Measurements from ENCODE around the gene KCNN3.

Gene KCNN3

DNA sequence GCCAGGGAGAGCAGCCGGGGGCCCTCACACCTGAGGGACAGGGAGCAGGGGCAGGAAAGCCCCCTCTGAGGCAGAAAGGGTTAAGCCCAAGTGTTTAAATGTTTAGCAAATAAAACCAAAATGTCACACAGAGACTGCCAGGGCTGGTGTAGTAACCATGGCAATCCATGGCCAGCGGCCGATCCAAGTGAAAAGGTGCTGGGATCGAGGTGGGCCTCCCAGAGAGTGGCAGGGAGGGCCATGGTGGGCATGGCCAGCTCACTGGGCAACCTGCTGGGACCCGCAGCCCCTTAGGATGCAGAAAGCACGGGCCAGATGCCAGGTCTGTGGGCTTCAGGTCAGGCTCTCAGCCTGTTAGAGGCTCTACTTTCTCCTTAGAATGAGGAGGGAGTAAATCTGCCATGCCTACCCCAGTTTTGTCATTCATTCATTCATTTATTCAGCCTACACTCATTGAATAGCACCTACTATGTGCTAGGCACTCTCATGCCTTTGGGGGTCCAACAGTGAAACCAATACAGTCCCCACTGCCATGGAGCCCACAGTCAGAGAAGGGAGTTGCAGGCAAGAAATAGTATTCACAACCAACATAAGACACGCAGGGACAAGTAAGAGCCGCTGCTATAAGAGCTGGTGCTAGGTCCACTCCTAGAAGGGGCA lies 56.1 kb downstream of the KCNN3 start:
- DNase-seq (ENCODE audit: low read depth) = no peak

DNA sequence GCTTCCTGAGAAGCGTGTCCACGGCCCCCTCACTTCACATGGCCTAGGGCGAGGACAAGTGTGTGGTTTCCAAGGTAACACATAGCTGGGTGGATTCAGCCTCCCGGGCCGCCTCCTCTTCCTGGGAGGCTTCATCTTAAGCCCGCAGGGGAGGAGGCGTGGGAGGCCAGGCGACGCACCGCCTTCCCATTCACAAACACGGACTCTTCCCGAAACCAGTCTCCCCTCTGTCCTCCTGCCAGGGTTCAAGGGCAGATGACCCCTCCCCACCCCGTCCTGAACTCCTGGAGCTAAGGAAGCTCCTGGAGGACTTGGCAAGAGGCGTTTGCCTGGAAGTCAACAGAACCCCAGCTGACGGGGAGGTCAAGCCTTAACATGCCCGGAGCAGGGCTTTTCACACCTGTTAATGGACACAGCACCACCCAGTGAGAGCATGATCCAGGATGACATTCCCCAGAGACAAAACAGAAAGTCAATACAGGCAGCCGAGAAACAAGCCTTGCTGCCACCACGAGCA lies 56.7 kb downstream of the KCNN3 start:
- no peak for DNase-seq (ENCODE audit: low read depth)

DNA sequence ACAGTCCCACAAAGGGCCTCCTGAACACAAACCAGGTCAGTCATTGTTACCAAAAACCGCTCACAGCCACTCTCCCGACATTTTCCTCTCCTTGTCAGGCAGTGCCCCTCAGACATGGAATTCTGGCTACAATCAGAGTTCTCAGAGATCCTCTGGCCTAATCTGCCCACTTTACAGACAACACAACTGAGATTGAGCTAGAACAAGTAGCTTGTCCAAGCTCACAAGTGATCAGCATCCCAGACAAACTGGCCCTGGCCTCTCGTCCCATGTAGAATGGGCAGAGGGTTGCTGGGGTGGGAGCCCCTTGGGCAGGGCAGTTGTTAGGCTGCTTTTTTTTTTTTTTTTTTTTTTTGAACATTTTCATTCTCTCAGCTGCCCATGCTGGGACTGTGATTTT lies 57.2 kb downstream of the KCNN3 start:
- no peak for DNase-seq (ENCODE audit: low read depth)

DNA sequence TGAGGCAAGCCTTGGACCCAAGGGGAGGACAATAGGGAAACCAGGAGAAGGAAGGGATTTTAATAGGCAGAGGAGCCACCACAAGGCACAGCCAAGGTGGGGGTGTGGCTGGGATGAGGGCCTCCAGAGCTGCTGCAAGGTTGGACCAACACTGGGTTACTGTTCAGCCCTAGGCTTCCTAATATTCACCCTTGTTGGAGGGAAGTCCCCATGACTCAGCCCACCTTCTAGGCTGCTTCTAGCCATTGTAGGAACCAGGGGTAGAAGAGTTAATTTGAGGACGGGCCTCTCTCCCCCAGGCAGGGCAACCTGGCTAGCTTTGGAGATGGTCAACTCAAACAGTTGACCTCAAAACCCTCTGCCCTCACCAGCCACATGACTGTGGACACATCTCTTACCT lies 59.5 kb downstream of the KCNN3 start:
- no peak for DNase-seq (ENCODE audit: low read depth)

DNA sequence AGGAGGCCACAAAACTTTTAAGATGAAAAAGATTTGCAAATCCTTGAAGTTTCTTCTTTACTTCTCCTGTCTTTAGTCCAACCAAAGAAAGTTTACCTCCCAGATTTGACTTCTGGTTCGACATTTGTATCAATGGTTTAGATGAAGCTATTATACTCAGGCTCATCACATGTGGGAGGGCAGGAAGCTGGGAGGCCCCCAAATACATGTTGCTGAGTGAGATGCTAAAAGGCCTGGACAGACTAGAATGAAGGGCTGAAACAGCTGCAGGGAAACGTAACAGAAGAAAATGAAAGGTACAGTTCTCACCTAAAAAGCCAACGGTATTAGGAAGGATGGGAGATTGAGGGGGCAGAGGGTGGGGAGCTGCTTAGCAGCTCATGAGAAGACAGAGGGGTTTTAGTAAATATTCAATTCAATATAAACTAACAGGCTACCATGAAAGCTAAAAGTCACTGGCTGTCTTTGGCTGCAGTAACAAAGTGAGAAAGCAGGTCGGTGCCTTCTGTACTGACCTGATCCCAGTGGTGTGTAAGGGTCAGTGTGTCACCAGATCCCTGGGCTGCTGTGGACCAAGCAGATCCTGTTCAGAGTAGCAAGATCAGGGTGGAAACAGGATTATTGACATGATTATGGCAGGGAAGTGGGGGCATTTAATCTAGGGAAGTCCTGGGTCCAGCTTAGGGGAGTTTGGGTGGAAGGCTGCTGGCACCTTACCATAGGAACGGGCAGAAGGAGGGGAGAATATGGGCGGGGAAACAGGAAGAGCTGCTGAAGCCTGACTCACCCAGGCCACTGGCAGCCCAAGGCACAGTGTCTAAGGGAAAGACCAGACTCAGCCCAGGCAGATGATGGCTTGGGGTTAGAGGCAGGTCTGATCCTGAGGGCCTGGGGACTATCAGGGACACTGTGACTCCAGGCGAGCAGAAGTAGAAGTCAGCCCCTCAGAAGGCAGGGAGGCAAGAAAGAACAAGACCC lies 60.4 kb downstream of the KCNN3 start:
- no peak for DNase-seq (ENCODE audit: low read depth)

DNA sequence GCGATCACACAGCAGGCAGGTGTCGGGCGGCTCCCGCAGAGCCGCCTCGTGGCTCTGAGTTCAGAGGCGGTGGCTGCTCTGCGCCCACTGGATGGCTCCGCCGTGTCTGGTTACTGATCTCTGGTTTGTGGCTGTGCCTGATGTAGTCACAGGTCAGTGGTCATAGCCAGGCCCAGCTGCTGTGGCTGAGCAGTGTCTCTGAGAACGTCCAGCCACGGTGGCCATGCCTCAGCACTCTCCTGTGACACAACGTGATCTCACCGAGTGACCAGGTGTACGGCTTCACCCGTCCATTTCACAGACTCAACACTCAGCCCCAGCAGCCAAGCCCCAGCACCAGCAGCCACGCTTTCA lies 61.2 kb downstream of the KCNN3 start:
- DNase-seq (ENCODE audit: low read depth) = no peak

DNA sequence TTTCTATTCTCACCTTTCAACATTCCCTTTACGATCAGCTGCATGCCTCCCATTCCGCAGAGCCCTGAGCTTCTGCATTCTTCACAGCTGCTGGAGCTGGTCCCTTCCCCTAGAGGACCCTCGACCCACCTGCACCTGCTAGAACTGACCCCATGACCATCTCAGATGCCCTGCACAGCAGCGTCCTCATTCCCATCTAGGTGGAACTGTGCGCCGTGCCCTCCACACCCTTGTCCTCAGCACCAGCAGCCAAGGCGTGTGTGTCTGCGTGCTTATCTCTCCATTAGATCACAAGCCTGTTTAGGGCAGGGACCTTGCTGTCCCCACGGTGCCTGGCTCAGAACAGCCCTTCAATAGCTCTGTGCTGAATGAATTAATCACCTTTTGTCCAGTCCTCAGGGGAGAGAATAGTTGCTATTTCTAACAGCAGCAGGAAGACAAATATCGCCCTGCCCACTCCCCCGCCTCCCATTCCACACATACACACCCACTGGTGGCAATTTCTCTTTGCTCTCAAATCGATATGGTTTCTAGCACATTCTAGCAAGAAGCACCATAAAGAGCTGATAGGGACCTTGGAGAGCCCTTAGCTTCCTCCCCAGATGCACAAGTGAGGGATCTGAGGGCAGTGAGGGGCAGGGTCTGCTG lies 61.7 kb downstream of the KCNN3 start:
- no peak for DNase-seq (ENCODE audit: low read depth)

DNA sequence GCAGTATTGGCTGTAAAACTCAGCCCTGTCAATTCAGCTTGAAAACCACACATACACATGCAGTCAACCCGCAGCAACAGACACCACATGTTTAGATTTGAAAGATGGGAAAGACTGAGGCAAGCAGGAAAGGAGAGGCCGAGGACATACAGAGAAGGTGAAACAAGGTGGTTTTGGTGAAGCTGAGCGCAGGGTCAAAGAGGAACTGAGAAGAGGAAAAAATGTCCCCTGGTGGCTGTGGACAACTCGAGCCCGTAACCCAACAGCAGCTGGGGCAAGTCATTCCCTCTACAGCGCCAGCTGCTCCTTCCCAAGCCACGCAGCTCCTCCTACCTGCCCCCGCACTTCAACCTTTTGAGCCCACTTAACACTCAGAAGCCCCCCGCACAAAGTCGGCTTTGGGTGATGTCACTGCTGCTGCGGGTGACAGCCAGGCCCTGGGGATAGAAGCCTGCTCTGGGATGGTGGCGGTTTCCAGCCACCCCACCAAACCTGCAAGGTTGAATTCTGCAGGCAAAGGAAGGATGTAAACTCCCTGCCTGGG lies 63.0 kb downstream of the KCNN3 start:
- DNase-seq (ENCODE audit: low read depth) = no peak

DNA sequence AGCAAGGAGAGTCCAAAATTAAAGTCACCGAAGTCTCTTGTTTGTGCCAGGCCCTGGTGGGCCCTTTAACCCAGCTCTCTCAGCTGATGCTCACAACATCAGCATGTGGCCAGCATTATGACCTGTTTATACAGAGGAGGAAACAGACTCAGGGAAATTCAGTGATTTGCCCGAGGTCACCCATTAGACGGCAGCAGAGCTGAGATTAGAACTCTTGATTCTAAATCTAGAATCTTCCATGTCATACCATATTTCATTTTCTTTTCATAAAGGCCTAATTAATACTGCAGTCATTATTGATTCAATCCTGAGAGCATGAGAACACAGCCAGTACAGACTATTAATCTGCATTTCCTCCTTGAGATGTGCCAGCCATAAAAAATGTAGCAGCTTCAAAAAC lies 63.7 kb downstream of the KCNN3 start:
- DNase-seq (ENCODE audit: low read depth) = no peak

DNA sequence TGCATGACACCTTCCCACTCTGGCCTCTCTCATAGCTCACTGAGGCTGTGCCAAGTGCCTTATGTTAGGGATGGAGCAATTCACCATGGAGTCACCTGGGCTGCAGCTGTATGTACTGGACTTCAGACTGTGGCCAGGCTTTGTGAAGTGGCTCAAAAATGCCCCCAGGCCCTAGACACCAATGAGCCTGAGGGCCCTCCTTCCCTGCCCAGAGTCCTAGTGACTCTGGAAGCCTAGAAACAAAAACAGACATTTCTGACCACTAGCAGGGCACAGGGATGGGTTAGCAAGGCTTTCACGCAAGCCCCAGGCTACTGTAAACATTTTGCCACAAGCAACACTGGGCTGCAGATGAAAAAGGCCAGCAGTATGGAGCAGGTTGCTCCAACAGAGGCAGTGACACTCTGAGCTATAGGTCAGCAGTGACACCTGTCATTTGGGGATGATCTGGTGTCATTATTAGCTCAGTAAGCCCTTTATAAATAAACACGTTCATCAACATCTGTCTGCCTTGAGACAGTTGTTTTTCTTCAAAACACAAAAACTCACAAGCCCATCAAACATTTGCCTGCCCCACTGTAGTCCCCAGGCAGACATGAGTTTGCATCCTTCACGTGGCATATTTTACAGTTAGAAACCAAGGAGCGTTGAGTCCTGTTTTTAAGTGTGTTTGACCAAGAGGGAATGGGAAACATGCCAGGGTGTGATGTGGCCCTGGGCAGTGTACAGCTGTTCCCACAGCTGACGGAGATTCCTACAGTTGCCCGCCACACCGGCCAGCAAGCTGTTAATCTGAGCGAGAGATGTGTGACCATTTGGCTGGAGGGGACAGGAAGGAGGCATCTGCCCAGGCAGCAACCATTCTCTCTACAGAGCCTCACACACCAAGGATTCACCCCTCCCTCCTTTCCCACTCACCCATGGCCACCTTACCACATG lies 66.8 kb downstream of the KCNN3 start:
- DNase-seq (ENCODE audit: low read depth) = no peak

DNA sequence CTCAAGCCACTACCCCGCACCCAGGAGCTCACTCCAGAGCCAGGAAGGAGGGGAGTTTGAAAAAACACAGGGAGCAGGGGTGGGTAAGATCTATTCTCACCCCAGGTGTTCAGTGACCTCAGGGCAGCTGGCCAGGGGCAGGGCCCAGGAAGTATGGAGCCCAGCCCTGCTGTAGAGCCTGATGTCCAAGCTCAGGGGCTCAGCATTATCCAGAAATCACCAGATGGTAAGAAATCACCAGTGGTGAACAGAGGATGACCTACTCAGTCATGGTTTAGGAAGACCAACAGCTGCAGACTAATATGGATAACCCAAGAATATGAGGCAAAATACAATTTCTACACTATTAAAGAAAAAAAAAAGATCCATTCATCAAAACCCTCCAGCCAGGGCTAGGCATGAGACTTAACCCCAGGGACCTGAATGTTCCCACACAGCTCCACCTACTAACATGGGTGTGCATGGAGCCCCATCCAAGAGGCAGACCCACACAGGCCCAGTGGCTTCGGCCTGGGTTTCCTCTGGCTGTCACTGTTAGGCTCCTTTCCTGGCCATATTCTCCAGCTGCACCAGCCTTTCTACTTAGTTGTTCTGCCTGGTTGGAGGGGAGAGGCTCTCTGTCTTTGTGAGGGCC lies 67.6 kb downstream of the KCNN3 start:
- DNase-seq (ENCODE audit: low read depth) = no peak

DNA sequence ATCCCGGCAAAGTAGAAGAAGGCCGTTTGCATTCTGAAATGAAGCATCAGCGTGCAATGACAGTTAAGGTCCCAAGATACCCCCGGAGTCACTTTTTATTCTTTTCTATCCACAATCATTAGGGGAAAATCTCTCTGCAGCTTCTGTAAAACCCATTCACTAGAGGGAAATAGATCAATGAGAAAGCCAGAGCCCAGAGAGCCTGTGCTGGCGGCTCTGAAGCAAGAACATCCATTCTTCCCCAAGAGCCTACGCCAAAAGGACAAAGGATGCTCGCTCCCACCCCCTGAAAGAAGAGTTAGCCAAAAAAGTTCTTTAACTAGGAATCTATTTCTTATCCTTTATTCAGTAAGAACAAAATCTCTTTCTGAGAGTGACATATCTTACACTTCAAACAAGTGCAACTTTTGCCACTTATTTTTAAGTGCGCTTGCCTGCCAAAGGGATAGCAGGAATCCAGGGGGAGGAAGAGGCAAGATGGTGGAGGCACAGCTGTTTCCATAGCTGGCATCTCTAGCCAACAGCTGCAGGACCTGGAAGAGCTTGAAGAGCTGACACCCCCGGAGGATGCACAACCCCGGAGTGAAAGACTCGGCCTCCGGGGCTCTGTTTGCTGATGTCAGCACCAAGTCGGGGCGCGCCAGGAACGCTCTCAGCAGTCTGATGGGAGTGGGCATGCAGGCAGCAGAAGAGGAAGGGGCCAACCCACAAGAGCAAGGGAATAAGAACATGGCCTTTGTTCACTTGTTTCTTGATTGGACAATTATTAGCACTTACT lies 68.7 kb downstream of the KCNN3 start:
- DNase-seq (ENCODE audit: low read depth) = no peak

DNA sequence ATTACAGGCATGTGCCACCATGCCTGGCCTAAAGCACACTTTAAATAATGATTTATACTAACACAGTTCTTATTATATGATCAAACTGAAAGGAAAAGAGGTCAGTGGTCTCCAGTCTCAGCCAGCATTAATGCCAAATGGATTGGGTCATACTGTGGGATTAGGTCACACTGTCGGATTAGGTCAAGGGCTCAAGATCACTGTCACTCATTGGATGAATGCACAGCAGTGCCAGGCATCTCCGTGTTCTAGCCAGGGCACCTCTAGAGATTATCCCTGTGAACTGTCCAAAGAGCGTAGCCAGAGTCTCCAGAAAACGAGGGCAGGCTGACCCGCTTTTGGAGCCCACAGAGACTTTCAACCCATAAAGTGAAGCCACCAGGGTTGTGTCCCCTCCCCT lies 70.9 kb downstream of the KCNN3 start:
- no peak for DNase-seq (ENCODE audit: low read depth)

DNA sequence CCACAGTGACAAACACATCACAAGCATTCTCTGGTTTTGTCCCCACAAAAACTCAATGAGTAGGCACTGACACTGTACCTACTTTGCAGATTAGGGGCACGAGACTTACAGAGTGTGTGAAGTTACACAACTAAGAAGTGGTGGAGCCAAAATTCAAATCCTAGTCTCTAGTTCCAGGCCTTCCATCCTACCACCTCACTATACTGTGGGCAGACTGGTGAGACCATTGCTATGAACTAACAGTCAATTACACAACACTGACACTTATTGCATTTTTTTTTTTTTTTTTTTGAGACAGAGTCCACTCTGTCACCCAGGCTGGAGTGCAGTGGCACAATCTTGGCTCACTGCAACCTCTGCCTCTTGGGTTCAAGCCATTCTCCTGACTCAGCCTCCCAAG lies 71.4 kb downstream of the KCNN3 start:
- DNase-seq (ENCODE audit: low read depth) = no peak

DNA sequence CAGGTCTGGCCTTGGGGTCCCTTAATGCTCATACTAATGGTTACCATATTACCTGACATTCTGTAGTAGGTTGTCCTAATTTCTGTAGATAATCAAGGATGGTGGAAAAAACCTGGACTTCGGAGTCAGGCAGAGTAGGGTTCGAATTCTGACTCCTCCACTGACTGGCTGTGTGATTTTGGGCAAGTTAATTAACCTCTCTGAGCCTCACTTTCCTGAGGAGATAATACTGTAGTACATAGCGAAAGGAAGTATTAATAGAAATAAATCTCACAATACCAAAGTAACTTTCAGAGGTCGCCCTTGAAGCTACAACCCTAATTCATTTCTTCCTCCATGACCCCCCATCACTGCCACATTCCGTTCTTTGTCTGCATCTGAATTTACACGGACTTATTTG lies 72.9 kb downstream of the KCNN3 start:
- DNase-seq (ENCODE audit: low read depth) = no peak

DNA sequence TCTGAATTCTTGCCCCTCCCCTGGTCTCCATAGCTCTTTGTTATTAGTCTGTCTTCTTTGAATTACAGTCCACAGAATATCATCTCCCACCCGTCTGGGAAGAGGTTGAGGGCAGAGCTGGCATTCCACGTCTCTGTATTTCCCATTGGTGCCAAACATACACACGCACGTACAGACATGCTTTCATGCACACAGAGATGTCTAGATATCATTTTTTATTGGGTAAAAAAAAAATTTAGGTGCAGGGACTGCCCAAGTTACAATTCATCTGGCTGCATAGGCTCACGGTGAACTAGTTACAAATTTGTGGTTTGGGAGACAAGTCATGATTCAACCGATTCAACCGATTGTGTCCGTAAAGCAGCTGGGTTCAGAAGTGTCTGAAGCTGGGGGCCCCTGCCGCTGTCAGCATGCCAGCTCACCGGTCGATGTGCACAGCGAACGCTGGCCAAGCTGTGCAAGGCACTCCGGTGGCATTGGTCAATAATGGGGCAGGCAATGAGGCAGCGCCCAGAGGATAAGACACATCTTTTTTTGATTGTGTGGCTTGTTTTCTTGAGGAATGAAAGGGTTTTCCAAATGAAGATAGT lies 73.7 kb downstream of the KCNN3 start:
- DNase-seq (ENCODE audit: low read depth) = no peak

DNA sequence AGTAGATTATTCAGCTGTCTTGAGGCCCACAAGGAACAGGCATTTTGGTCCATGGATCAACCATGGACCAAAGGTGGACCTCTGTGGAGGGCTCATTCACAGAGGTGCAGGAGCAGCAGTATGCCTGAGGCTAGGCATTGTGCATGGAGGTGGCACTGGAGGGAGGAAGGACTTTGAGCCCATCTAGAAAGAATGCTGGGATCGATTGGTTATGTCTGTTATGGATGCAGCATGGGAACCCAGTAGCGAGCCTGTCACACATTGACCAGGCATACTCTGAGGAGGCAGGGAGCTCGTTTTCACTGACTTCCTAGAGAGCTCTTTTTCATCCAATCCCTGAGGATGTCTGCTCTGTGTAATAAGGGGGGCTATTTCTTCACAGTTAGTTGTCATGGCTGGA lies 75.5 kb downstream of the KCNN3 start:
- no peak for DNase-seq (ENCODE audit: low read depth)

DNA sequence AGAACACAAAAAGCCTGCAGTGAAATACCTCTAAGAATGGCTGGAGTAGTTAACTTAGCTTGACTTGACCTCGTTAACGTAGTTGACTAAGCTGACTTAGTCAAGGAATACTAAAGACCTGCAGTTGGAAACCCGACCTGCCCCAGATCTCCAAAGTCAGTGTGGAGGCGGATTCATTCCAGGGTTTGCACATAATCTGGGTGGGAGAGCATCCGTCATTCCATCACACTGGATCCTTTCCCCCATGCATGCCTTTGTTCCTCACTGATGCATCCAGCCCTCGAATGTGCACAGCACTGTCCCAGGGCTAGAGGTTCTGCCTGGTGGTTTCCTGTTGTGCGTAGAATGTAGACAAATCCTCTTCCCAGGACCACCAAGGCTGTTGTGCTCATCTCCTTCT lies 76.4 kb downstream of the KCNN3 start:
- no peak for DNase-seq (ENCODE audit: low read depth)

DNA sequence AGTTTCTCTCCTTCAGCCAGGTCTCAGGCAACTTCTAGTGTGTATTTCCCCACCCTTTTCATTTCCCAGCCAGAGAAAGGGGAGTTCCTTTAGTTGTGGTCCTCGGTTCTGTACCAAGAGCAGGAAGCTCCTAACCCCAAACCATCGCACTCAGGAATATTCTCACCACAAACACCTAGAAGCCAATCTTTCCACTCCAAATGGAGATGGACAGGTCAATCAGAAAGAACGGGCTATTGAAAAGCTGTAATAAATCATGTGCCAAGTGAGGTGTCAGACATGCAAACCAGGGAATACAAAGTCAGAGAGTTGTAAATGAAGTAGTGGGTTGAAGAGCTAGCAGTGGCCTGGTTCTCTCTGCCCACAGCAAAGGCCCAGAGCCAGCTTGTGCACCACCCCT lies 77.2 kb downstream of the KCNN3 start:
- no peak for DNase-seq (ENCODE audit: low read depth)

Measured in non-pigmented ciliary epithelial cell (primary cell).